Stomach (tissue), 9 donors: ENCODE measurements around the gene TAS2R14. TPM values are rescaled to one million over a fixed set of nuclear protein-coding genes. Genes with fewer than 3 reads are reported as not detected.

Experiments used
- DNase-seq, 2 donors: peaks; one replicate each; pipeline versions ENCODE4 v3.0.0 to v3.0.0-alpha.2; 2013 to 2019
- H3K27ac ChIP-seq, 5 donors: fragments of 200-600 bp in 4 of 5; sonication (generic) in 4 of 5; one replicate each; pipeline ENCODE4 v1.5.1; 2013 to 2019; ENCODE audit warnings: mild to moderate bottlenecking in 1 of 5, moderate library complexity in 1 of 5
- H3K27me3 ChIP-seq, 3 donors: fragments of 200-600 bp; sonication (generic); one replicate each; pipeline ENCODE4 v1.5.1; 2017 to 2019; ENCODE audit warnings: mixed run types in 1 of 3
- H3K36me3 ChIP-seq, 4 donors: fragments of 200-600 bp; sonication (generic); 1 replicate in 3 of 4; 2 replicates in 1 of 4; pipeline ENCODE4 v1.5.1; 2016 to 2019
- H3K4me1 ChIP-seq, 4 donors: fragments of 200-600 bp; sonication (generic); one replicate each; pipeline ENCODE4 v1.5.1; 2016 to 2019
- H3K4me3 ChIP-seq, 4 donors: fragments of 200-600 bp; sonication (generic) in 3 of 4; one replicate each; pipeline ENCODE4 v1.5.1; 2016 to 2019; ENCODE audit warnings: mild to moderate bottlenecking in 1 of 4
- H3K9me3 ChIP-seq, 4 donors: fragments of 200-600 bp; sonication (generic); one replicate each; pipeline ENCODE4 v1.5.1; 2016 to 2019
- EP300 ChIP-seq: sonication (generic); formaldehyde crosslinking; IDR thresholded peaks from one replicate; pipeline ENCODE4 v1.6.1; 2017; ENCODE audit warnings: antibody characterized with exemption
- POLR2A ChIP-seq, 4 donors: fragments of 450-650 bp; IDR thresholded peaks; one replicate each; pipeline ENCODE4 v1.6.1; 2016; ENCODE audit warnings: antibody characterized with exemption in 4 of 4, control low read depth in 2 of 4, mild to moderate bottlenecking in 1 of 4, moderate library complexity in 1 of 4
- POLR2AphosphoS5 ChIP-seq, 3 donors: sonication (generic); formaldehyde crosslinking; IDR thresholded peaks; one replicate each; pipeline ENCODE4 v1.6.1; 2016; ENCODE audit warnings: antibody characterized with exemption in 3 of 3
- WGBS, 5 donors: extraction: QIAGEN DNeasy Blood & Tissue Kit in 3 of 5; methylation state at CpG; one replicate each; pipeline versions ENCODE4 v1.1.5 to v1.1.7; 2013 to 2018; 5-methylcytosine and 5-hydroxymethylcytosine counted together
- intact Hi-C: fragments of 100-400 bp; cut with DNase I; formaldehyde crosslinking; loops from one replicate; pipeline ENCODE4 v1.15.1; 2023; ENCODE audit warnings: low total_unique reads
- polyA plus RNA-seq, 3 donors: library from polyadenylated mRNA; stranded (reverse); fragments of 200-250 nt; gene quantifications; one replicate each; pipeline ENCODE4 v1.2.3, GENCODE V29; 2013
- total RNA-seq, 5 donors: library from RNA; depleted of rRNA; stranded (reverse); fragments of >200 nt; gene quantifications; one replicate each; pipeline versions ENCODE4 v1.1.0 to v1.2.3, GENCODE V29; 2014 to 2016
- TF ChIP-seq, protein P1 (sequence below), 7 experiments: fragments of 450-650 bp in 4 of 7; fragments of 200-600 bp in 3 of 7; sonication (generic) in 3 of 7; IDR thresholded peaks; one replicate each; pipeline ENCODE4 v1.5.1; 2016 to 2019; ENCODE audit warnings: antibody characterized with exemption in 7 of 7, control low read depth in 2 of 7, mild to moderate bottlenecking in 1 of 7
- donor health status: healthy with polysubstance abuse.
- donor health status: Bipolar disorder and iron deficiency.
- donor health status: healthy.

TAS2R14 gene
- total and polyA plus RNA-seq, 8 donors, result 0.19 to 17.3 (median 1.8) TPM; not detected in 2

- WGBS, 5 donors, result 91 to 100% (median 97%) methylated on average over 1 of the region's 1 CpG
- H3K9me3 ChIP-seq, result peaks cover 5 to 34% (median 16%) of the 10 kb centered on the region in 4 donors
Measured at GRCh38 chr12:10900530-10900929, 38.5 kb downstream of the TAS2R14 start.

GRCh38 chr12:10896854-10897253 is 42.2 kb downstream of the TAS2R14 start:
- Histone ChIP-seq H3K27me3 (no peaks in the 10 kb centered on the region), H3K36me3 (no peaks in the 10 kb centered on the region), H3K4me3 (no peak overlapping the region), H3K27ac (no peak overlapping the region), H3K4me1 (peaks cover 0 to 2% (median 0%) of the 10 kb centered on the region in 4 donors), H3K9me3 (peaks cover 0 to under 1% (median 0%) of the 10 kb centered on the region in 4 donors)
- TF ChIP-seq EP300 (no peak), POLR2A (IDR thresholded peaks at IDR 0.05) (no peak), POLR2AphosphoS5 (IDR thresholded peaks at IDR 0.05) (no peak)
- TF ChIP-seq, protein P1, sequence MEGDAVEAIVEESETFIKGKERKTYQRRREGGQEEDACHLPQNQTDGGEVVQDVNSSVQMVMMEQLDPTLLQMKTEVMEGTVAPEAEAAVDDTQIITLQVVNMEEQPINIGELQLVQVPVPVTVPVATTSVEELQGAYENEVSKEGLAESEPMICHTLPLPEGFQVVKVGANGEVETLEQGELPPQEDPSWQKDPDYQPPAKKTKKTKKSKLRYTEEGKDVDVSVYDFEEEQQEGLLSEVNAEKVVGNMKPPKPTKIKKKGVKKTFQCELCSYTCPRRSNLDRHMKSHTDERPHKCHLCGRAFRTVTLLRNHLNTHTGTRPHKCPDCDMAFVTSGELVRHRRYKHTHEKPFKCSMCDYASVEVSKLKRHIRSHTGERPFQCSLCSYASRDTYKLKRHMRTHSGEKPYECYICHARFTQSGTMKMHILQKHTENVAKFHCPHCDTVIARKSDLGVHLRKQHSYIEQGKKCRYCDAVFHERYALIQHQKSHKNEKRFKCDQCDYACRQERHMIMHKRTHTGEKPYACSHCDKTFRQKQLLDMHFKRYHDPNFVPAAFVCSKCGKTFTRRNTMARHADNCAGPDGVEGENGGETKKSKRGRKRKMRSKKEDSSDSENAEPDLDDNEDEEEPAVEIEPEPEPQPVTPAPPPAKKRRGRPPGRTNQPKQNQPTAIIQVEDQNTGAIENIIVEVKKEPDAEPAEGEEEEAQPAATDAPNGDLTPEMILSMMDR (IDR thresholded peaks at IDR 0.05), result no peak
- WGBS, 5 donors, result 92 to 96% (median 94%) methylated on average over 5 of the region's 5 CpGs
- no peak for DNase-seq
- intact Hi-C loops, result no loop called here

More at GRCh38 chr12:10900530-10900929, 38.5 kb downstream of the TAS2R14 start:
- H3K4me3 ChIP-seq, result no peak overlapping the region
- no peaks in the 10 kb centered on the region for H3K4me1 ChIP-seq
- no peak overlapping the region for H3K27ac ChIP-seq
- DNase-seq, result no peak
- intact Hi-C loops, result no loop called here
- no peak for TF ChIP-seq POLR2A (IDR thresholded peaks at IDR 0.05)
- no peak for TF ChIP-seq EP300
- peaks cover 0 to 3% (median 0%) of the 10 kb centered on the region in 4 donors for H3K36me3 ChIP-seq
- no peaks in the 10 kb centered on the region for H3K27me3 ChIP-seq

GRCh38 chr12:10891937-10892336 is 47.1 kb downstream of the TAS2R14 start:
- H3K27me3 ChIP-seq, result no peaks in the 10 kb centered on the region
- 33 to 60% (median 45%) methylated on average over 2 of the region's 2 CpGs for WGBS, 5 donors
- no peak overlapping the region for H3K4me3 ChIP-seq
- peak in 1 of 2 donors; percentile 37 for DNase-seq
- no peaks in the 10 kb centered on the region for H3K9me3 ChIP-seq
- no peaks in the 10 kb centered on the region for H3K36me3 ChIP-seq
- H3K4me1 ChIP-seq, result peaks cover 0 to 6% (median 0%) of the 10 kb centered on the region in 4 donors
- intact Hi-C loops, result no loop called here
- TF ChIP-seq, protein P1 (IDR thresholded peaks at IDR 0.05), result no peak
- no peak for TF ChIP-seq EP300
- TF ChIP-seq POLR2AphosphoS5 (IDR thresholded peaks at IDR 0.05), result no peak
- no peak for TF ChIP-seq POLR2A (IDR thresholded peaks at IDR 0.05)
- no peak overlapping the region for H3K27ac ChIP-seq

DNA sequence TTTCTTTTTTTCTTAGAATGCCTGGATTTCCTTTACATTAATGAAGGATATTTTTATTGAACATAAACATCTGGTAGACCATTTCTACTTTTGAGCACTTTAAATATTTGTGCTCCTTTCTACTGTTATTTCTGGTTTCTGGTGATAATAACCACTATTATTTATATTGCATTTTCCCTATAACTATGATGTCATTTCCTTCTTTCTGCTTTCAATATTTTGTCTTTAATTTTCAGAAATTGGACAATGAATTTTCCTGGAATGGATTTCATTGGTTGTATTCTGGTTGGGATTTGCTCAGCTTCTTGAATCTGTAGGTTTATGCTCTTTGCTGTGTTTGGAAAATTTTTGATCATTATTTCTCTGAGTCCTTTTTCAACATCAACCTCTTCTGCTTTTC is 49.8 kb downstream of the TAS2R14 start:
- TF ChIP-seq EP300 (no peak), POLR2A (IDR thresholded peaks at IDR 0.05) (no peak), POLR2AphosphoS5 (IDR thresholded peaks at IDR 0.05) (no peak)
- TF ChIP-seq, protein P1 (IDR thresholded peaks at IDR 0.05), result no peak
- intact Hi-C loops, result no loop called here
- H3K9me3 ChIP-seq, result no peaks in the 10 kb centered on the region

More for the DNA sequence above, 49.8 kb downstream of the TAS2R14 start:
- Histone ChIP-seq H3K36me3 (no peaks in the 10 kb centered on the region), H3K27me3 (no peaks in the 10 kb centered on the region), H3K4me1 (peaks cover 0 to 6% (median 0%) of the 10 kb centered on the region in 4 donors), H3K4me3 (no peak overlapping the region), H3K27ac (no peak overlapping the region)
- no peak for DNase-seq

Other genes starting within 250 kb of the TAS2R14 start
- 100 to 1,000 TPM; 159 to 585 (median 324) TPM for gene YBX3, start 215.9 kb downstream of the TAS2R14 start, total RNA-seq
- gene YBX3, start 215.9 kb downstream of the TAS2R14 start, polyA plus RNA-seq, result 100 to 1,000 TPM; 158 to 302 (median 214) TPM
- not detected for gene TAS2R7, start 136.6 kb downstream of the TAS2R14 start, total RNA-seq
- not detected for gene TAS2R7, start 136.6 kb downstream of the TAS2R14 start, polyA plus RNA-seq
- gene TAS2R8, start 132.0 kb downstream of the TAS2R14 start, total RNA-seq, result not detected
- gene TAS2R8, start 132.0 kb downstream of the TAS2R14 start, polyA plus RNA-seq, result not detected
- under 1 TPM in 1 of 5 donors, not detected in 4; 0.73 TPM for gene TAS2R9, start 129.1 kb downstream of the TAS2R14 start, total RNA-seq
- gene TAS2R9, start 129.1 kb downstream of the TAS2R14 start, polyA plus RNA-seq, result not detected
- 1 to 10 TPM in 2 of 5 donors, not detected in 3; 1.0 to 3.5 TPM for gene TAS2R10, start 112.9 kb downstream of the TAS2R14 start, total RNA-seq
- not detected for gene TAS2R10, start 112.9 kb downstream of the TAS2R14 start, polyA plus RNA-seq
- gene PRR4, start 89.8 kb downstream of the TAS2R14 start, total RNA-seq, result 100 to 1,000 TPM in 1 of 5 donors, 1 to 10 TPM in 1, under 1 TPM in 1, not detected in 2; 0.87 to 334 (median 3.5) TPM
- 1 to 10 TPM; 2.1 to 6.5 (median 2.6) TPM for gene PRR4, start 89.8 kb downstream of the TAS2R14 start, polyA plus RNA-seq
- gene PRH1, start 55.0 kb downstream of the TAS2R14 start, total RNA-seq, result 10 to 100 TPM; 10.4 to 77.6 (median 24.1) TPM
- 1 to 10 TPM; 1.5 to 2.6 (median 2.1) TPM for gene PRH1, start 55.0 kb downstream of the TAS2R14 start, polyA plus RNA-seq
- gene TAS2R13, start 29.7 kb downstream of the TAS2R14 start, total RNA-seq, result 10 to 100 TPM in 1 of 5 donors, 1 to 10 TPM in 3, under 1 TPM in 1; 0.58 to 13.0 (median 3.0) TPM
- not detected for gene TAS2R13, start 29.7 kb downstream of the TAS2R14 start, polyA plus RNA-seq
- not detected for gene PRH2, start 10.0 kb downstream of the TAS2R14 start, total RNA-seq
- gene PRH2, start 10.0 kb downstream of the TAS2R14 start, polyA plus RNA-seq, result under 1 TPM in 1 of 3 donors, not detected in 2; 0.45 TPM
- gene TAS2R50, start 47.6 kb upstream of the TAS2R14 start, total RNA-seq, result 1 to 10 TPM in 2 of 5 donors, not detected in 3; 2.9 to 7.7 TPM
- not detected for gene TAS2R50, start 47.6 kb upstream of the TAS2R14 start, polyA plus RNA-seq
- gene TAS2R20, start 59.0 kb upstream of the TAS2R14 start, total RNA-seq, result 10 to 100 TPM in 2 of 5 donors, 1 to 10 TPM in 1, not detected in 2; 4.9 to 11.6 (median 11.4) TPM
- gene TAS2R20, start 59.0 kb upstream of the TAS2R14 start, polyA plus RNA-seq, result under 1 TPM in 1 of 3 donors, not detected in 2; 0.35 TPM
- 10 to 100 TPM in 2 of 5 donors, under 1 TPM in 1, not detected in 2; 0.89 to 21.8 (median 12.3) TPM for gene TAS2R19, start 83.4 kb upstream of the TAS2R14 start, total RNA-seq
- gene TAS2R19, start 83.4 kb upstream of the TAS2R14 start, polyA plus RNA-seq, result under 1 TPM in 1 of 3 donors, not detected in 2; 0.30 TPM
- gene TAS2R31, start 92.1 kb upstream of the TAS2R14 start, total RNA-seq, result 10 to 100 TPM in 2 of 5 donors, 1 to 10 TPM in 1, not detected in 2; 7.7 to 27.2 (median 19.6) TPM
- under 1 TPM in 1 of 3 donors, not detected in 2; 0.33 TPM for gene TAS2R31, start 92.1 kb upstream of the TAS2R14 start, polyA plus RNA-seq
- 10 to 100 TPM in 1 of 5 donors, 1 to 10 TPM in 2, not detected in 2; 2.2 to 10.5 (median 4.1) TPM for gene TAS2R46, start 123.0 kb upstream of the TAS2R14 start, total RNA-seq
- gene TAS2R46, start 123.0 kb upstream of the TAS2R14 start, polyA plus RNA-seq, result not detected
- 10 to 100 TPM in 1 of 5 donors, 1 to 10 TPM in 1, under 1 TPM in 1, not detected in 2; 0.87 to 11.9 (median 8.4) TPM for gene TAS2R43, start 153.1 kb upstream of the TAS2R14 start, total RNA-seq
- not detected for gene TAS2R43, start 153.1 kb upstream of the TAS2R14 start, polyA plus RNA-seq
- 10 to 100 TPM in 3 of 5 donors, 1 to 10 TPM in 1, not detected in 1; 2.9 to 26.3 (median 22.8) TPM for gene TAS2R30, start 195.4 kb upstream of the TAS2R14 start, total RNA-seq
- not detected for gene TAS2R30, start 195.4 kb upstream of the TAS2R14 start, polyA plus RNA-seq
- gene SMIM10L1, start 231.9 kb upstream of the TAS2R14 start, total RNA-seq, result 10 to 100 TPM in 4 of 5 donors, 1 to 10 TPM in 1; 5.7 to 12.5 (median 11.4) TPM
- 10 to 100 TPM in 1 of 3 donors, 1 to 10 TPM in 2; 7.8 to 10.5 (median 9.8) TPM for gene SMIM10L1, start 231.9 kb upstream of the TAS2R14 start, polyA plus RNA-seq
- not detected for gene TAS2R42, start 247.7 kb upstream of the TAS2R14 start, total RNA-seq
- gene TAS2R42, start 247.7 kb upstream of the TAS2R14 start, polyA plus RNA-seq, result not detected